SJCRH30 (cell line): ENCODE results near the gene FAM120B. TPM values are rescaled to one million over a fixed set of nuclear protein-coding genes. Genes with fewer than 3 reads are reported as not detected.
"Not testable (repeated sequence)": the region's sequence is repeated elsewhere in the genome, so short reads cannot be mapped to it uniquely, and the experiment has no call there.

Experiments used
- DNase-seq, 2 experiments: peaks; one replicate each; pipeline ENCODE4 v3.0.0-alpha.2; 2015 to 2020
- H3K27ac ChIP-seq: fragments of 250-450 bp; sonication (Bioruptor Pico); 2 replicates; pipeline ENCODE4 v1.5.1; 2020; ENCODE audit warnings: mild to moderate bottlenecking, moderate library complexity
- H3K27me3 ChIP-seq: fragments of 250-450 bp; sonication (Bioruptor Pico); 2 replicates; pipeline ENCODE4 v1.5.1; 2020; ENCODE audit warnings: mild to moderate bottlenecking, moderate library complexity
- H3K36me3 ChIP-seq: fragments of 250-450 bp; sonication (Bioruptor Pico); 2 replicates; pipeline ENCODE4 v1.5.1; 2020; ENCODE audit warnings: mild to moderate bottlenecking, moderate library complexity
- H3K4me1 ChIP-seq: fragments of 250-450 bp; sonication (Bioruptor Pico); 2 replicates; pipeline ENCODE4 v1.5.1; 2020; ENCODE audit warnings: mild to moderate bottlenecking, moderate library complexity
- H3K4me3 ChIP-seq: fragments of 250-450 bp; sonication (Bioruptor Pico); 2 replicates; pipeline ENCODE4 v1.5.1; 2020; ENCODE audit warnings: mild to moderate bottlenecking, moderate library complexity
- H3K9me3 ChIP-seq: fragments of 250-450 bp; sonication (Bioruptor Pico); replicated peaks from 2 replicates; pipeline ENCODE4 v1.5.1; 2020; ENCODE audit warnings: mild to moderate bottlenecking, moderate library complexity
- total RNA-seq: library from RNA; depleted of rRNA; stranded (reverse); fragments of >200 nt; shearing (Covaris generic); gene quantifications from 2 replicates; pipeline ENCODE4 v1.2.3, GENCODE V29; 2014; rRNA removed

The FAM120B gene, protein sequence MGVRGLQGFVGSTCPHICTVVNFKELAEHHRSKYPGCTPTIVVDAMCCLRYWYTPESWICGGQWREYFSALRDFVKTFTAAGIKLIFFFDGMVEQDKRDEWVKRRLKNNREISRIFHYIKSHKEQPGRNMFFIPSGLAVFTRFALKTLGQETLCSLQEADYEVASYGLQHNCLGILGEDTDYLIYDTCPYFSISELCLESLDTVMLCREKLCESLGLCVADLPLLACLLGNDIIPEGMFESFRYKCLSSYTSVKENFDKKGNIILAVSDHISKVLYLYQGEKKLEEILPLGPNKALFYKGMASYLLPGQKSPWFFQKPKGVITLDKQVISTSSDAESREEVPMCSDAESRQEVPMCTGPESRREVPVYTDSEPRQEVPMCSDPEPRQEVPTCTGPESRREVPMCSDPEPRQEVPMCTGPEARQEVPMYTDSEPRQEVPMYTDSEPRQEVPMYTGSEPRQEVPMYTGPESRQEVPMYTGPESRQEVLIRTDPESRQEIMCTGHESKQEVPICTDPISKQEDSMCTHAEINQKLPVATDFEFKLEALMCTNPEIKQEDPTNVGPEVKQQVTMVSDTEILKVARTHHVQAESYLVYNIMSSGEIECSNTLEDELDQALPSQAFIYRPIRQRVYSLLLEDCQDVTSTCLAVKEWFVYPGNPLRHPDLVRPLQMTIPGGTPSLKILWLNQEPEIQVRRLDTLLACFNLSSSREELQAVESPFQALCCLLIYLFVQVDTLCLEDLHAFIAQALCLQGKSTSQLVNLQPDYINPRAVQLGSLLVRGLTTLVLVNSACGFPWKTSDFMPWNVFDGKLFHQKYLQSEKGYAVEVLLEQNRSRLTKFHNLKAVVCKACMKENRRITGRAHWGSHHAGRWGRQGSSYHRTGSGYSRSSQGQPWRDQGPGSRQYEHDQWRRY
- total RNA-seq, result 19.6 and 21.4 TPM in 2 replicates

DNA sequence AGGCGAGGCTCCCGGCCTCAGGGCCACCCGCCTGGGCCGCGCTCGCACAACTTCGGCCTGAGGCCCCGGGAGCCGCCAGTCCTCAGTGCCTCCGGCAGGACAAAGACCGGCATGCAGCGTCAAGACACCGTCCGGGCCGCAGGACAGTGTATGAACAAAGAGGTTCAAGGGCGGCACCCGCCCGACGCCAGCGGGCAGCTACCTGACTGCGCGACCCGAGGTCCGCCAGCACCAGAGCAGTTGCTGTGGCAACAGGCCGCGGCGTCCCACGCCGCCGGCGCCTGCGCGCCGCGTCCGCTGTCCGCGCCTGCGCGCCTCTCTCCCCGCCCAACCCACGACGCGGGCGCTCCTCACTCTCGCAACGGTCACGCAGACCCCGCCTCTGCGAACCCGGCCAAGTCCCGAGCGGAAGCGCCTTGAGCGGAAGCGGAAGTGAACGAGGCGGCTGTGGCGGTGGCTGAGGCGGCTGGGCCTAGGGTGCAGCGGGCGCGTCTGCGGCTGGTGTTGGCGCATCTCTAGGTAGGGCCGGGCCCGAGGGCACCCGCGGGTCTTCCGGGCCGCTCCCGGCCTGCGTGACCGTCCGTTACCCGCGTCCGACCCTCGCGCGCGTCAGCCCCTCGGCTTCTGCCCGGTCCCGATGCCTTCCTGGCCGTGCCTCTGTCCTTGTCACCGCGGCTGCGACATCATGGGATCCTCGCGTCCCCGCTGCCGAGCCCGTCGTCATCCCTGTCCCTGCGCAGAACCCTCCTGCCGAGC, at the start of gene FAM120B:
Gene FAM120B, plus strand, starts transcription at position 435 of the 756 bp plus-strand sequence. CDS start 10,633 bp downstream, outside the sequence.
- no peaks in the 10 kb centered on the region for H3K9me3 ChIP-seq
- DNase-seq, result peak; percentile 95
- no peaks in the 10 kb centered on the region; the same call in 1 of the 2 replicates for H3K36me3 ChIP-seq
- no peaks in the 10 kb centered on the region; the same call in 1 of the 2 replicates for H3K4me1 ChIP-seq
- peak within 1 kb of the TSS; percentile 62 for H3K27ac ChIP-seq
- H3K27me3 ChIP-seq, result no peaks in the 10 kb centered on the region
- peak within 1 kb of the TSS; percentile 83 for H3K4me3 ChIP-seq

DNA sequence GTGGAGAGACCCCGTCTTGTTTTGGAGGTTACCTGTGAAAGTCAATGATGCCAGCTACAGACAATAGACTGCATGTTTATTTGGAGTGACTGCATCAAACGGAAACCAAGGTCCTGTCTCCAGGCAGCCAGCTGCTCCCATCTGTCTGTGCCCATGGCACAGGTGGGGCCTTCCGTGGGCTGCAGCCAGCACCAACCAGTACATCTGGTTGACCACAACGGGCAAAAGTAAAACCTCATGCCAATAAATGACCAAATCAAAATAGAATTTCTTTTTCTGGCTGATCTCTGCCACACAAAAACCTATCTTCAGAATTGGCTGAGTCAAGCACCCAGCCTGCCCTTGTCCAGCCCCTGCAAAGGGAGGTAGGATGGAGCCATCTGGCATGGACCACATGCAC, 49.2 kb upstream of the FAM120B start:
- H3K27me3 ChIP-seq, result no peaks in the 10 kb centered on the region
- H3K27ac ChIP-seq, result peak overlapping the region; percentile 17
- H3K9me3 ChIP-seq, result no peaks in the 10 kb centered on the region
- H3K4me1 ChIP-seq, result peaks cover 17% of the 10 kb centered on the region
- DNase-seq, result peak; percentile 62 to 72
- no peak overlapping the region for H3K4me3 ChIP-seq
- no peaks in the 10 kb centered on the region for H3K36me3 ChIP-seq

DNA sequence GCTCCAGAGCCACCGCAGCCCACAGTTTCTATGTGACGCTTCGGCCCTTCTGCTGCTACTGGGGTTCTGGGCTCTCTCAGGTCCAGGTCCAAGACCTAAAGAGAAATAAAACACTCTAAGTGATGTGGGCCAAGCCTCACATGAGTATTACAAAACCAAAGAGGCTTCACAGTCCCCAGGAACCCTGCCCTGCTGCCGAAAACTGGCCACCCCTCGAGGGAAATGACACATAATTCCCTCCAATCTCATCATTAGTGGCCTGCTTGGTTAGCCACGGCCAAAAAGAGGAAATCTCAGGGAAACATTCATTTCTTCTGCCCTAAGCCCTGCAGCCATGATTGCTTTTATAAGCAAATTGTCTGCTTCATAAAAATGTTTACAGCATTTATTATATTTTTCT, 48.2 kb upstream of the FAM120B start:
- H3K9me3 ChIP-seq, result no peaks in the 10 kb centered on the region
- H3K27me3 ChIP-seq, result no peaks in the 10 kb centered on the region
- no peaks in the 10 kb centered on the region for H3K36me3 ChIP-seq
- no peak overlapping the region for H3K4me3 ChIP-seq
- no peak for DNase-seq
- peaks cover 11% of the 10 kb centered on the region for H3K4me1 ChIP-seq
- no peak overlapping the region for H3K27ac ChIP-seq

DNA sequence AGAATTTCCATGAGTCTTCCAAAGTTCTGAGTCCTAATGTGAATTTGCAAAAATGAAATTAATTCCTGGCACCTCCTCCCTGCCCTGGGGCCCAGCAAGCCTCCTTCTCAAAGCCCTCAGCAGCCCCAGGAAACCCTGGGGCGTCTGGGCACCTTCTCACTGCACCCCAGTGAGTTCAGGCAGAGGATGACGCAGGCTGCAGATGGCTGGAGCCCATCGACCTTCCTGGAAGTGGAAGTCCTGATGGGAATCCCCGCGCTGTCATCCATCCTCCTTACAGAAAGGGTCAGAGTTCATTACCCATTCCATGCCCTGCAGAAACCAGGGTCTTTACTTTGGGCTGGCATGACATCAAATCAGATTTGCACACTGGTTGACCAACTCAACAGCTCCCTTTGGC, 47.3 kb upstream of the FAM120B start:
- DNase-seq, result no peak
- no peaks in the 10 kb centered on the region for H3K9me3 ChIP-seq
- peaks cover 12% of the 10 kb centered on the region for H3K4me1 ChIP-seq
- no peak overlapping the region for H3K27ac ChIP-seq
- H3K4me3 ChIP-seq, result no peak overlapping the region
- no peaks in the 10 kb centered on the region for H3K27me3 ChIP-seq
- no peaks in the 10 kb centered on the region for H3K36me3 ChIP-seq

DNA sequence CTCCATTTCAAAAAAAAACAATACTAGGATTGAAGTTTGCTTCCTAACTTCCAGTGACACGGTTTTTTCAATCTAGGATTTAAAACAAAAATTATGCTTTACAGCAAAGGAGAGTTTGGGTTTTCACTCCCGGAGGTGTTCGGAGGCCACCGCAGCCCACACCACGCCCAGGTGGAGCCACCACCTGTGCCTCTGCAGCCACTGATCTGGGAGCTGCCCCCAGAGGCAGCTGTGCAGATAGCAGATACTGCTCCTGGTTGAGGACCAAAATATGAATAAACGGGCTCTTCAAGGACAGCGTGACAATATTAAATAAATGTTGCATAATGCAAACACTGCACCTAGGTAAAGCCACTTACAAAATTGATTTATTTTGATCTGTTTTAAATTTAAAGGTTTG, 45.9 kb upstream of the FAM120B start:
- H3K4me1 ChIP-seq, result peaks cover 17% of the 10 kb centered on the region
- H3K27me3 ChIP-seq, result no peaks in the 10 kb centered on the region
- no peaks in the 10 kb centered on the region for H3K36me3 ChIP-seq

DNA sequence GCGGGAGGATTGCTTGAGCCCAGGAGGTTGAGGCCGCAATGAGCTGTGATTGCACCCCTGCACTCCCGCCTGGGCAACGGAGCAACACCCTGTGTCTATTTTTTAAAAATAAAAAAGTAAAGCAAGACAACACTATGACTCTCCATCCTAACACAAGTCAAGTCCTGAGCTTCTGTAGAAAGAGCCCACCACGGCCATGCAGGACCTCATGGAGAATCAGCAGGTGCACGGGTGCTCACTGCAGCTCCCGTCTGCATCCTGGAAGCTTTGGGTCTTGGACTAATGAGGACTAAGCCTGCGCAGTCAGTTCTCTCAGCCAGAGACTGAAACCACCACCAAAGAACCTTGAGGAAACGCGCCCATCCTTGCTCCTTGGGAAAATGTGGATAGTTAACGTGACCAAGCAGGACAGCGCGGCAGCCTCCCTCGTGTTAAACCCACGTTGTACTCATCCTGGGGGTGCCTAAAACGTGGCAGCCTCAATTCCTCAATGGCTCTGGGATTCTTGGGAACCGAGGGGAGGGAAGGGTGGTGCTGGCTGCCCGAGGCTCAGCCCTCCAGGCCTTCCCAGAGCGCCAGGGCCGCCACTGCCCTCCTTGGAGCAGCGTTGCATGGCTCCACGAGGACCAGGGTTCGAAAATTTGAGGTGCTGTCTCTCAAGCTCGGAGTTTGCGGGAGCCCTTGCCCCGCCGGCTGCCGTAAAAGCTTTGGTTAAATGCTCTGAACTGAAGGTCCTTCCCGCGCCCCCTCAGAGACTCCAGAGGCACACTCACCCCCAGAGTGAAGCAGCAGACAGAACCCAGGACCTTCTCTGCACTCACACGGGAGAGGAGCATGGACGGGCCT, 44.7 kb upstream of the FAM120B start:
- Histone ChIP-seq H3K27ac (no peak overlapping the region), H3K27me3 (no peaks in the 10 kb centered on the region), H3K4me1 (peaks cover 17% of the 10 kb centered on the region), H3K36me3 (no peaks in the 10 kb centered on the region), H3K9me3 (no peaks in the 10 kb centered on the region), H3K4me3 (no peak overlapping the region)
- DNase-seq, result no peak

More for the DNA sequence above, 45.9 kb upstream of the FAM120B start:
- DNase-seq, result no peak
- Histone ChIP-seq H3K27ac (no peak overlapping the region), H3K4me3 (no peak overlapping the region), H3K9me3 (no peaks in the 10 kb centered on the region)

DNA sequence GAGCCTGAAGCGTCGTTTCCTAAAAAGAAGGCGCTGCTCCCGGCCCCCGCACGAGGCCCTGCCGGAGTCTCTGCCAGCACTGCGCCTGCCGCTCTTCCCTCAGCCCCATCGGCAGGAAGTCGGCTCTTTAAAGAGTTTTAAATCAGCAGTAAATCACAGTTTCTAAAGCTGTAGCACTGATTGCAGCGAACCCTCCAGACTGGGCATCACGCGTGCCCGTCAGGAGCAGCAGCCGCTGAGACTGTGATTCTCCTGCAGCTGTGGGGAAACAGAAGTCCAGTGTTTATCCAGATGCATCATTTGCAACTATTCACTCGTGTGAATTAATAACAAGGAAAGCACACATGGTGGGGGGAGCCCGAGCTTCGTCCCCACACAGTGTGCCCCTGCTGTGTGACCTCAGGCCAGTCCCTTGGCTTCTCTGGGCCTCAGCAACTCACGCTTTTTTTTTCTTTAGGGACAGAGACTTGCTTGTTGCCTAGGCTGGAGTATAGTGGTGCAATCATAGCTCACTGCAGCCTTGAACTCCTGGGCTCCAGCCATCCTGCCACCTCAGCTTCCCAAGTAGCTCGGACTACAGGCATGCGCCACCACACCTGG, 44.0 kb upstream of the FAM120B start:
- Histone ChIP-seq H3K4me3 (no peak overlapping the region), H3K9me3 (no peaks in the 10 kb centered on the region), H3K36me3 (no peaks in the 10 kb centered on the region), H3K27me3 (no peaks in the 10 kb centered on the region), H3K27ac (no peak overlapping the region), H3K4me1 (peaks cover 10% of the 10 kb centered on the region)
- DNase-seq, result no peak

DNA sequence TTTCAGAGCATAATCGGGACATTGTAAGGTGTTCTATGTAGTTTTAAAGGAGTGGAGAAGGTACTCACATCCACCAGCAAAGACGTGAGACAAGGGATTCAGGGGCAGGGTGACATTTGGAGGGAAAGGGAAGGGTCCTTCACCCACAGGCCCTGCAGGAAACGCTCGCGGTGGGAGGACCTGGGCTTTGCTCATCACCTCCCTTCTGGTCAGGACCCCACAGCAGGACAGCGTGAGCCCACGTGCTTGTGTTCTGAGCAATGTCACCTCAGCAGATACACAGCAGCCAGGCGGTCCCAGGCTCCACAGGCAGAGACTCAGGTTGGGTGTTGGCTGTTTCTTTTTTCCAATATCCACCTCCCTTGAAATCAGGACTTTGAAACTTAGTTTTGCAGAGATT, 43.1 kb upstream of the FAM120B start:
- peaks cover 16% of the 10 kb centered on the region for H3K4me1 ChIP-seq
- no peaks in the 10 kb centered on the region for H3K9me3 ChIP-seq
- no peak for DNase-seq
- H3K27me3 ChIP-seq, result no peaks in the 10 kb centered on the region
- H3K27ac ChIP-seq, result no peak overlapping the region
- no peak overlapping the region for H3K4me3 ChIP-seq
- H3K36me3 ChIP-seq, result no peaks in the 10 kb centered on the region

DNA sequence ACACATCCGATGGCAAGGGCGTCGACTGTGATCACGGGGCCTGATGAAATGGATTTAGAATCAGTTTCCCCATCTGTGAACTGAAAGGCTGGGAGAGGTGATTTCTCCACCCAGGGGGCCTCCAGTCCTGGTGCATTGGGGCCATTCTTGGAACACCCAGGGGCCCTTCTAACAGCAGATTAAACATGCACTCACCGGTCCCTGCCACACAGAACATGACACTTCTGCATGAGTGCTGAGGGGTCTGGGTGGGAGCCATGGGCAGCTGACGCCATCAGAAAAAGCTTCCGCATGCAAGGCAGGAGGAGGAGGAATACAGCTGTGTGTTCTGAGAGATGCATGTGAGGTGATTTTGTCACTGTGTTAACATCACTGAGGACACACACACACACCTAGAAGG, 42.5 kb upstream of the FAM120B start:
- no peak overlapping the region for H3K27ac ChIP-seq
- peaks cover 23% of the 10 kb centered on the region for H3K4me1 ChIP-seq
- no peaks in the 10 kb centered on the region for H3K36me3 ChIP-seq
- H3K27me3 ChIP-seq, result no peaks in the 10 kb centered on the region
- no peak for DNase-seq
- no peaks in the 10 kb centered on the region for H3K9me3 ChIP-seq
- H3K4me3 ChIP-seq, result no peak overlapping the region

DNA sequence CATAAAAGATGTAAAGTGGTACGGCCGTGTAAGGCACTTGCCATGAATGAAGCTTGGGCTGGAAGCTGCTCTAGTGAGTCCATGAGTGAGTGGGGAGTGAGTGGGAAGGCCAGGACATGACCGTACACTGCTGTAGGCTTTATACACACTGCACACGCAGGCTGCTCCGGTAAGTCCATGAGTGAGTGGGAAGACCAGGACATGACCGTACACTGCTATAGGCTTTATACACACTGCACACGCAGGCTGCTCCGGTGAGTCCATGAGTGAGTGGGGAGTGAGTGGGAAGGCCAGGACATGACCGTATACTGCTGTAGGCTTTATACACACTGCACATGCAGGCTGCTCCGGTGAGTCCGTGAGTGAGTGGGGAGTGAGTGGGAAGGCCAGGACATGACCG, 41.9 kb upstream of the FAM120B start:
- not testable (repeated sequence) for H3K27ac ChIP-seq, H3K9me3 ChIP-seq, H3K4me3 ChIP-seq, H3K27me3 ChIP-seq, H3K36me3 ChIP-seq, DNase-seq
- H3K4me1 ChIP-seq, result peaks cover 28% of the 10 kb centered on the region

DNA sequence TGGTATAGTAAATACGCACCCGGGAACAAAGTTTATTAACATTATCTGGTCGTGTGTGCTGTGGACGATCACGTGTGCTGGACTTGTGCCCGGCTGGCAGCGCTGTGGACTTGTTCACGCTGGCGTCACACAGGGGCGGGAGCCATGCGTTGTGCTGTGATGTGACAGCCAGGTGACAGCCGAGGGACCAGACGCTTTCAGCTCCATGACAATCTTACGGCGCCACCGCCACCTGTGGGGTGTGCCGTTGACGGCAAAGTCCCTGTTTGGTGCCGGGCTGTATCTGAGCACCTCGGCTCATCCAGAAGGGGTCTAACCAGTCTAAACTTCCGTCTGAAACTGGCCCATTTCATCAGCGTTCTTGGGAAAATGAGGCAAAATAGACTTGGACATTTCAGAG, 40.9 kb upstream of the FAM120B start:
- Histone ChIP-seq H3K4me1 (peaks cover 36% of the 10 kb centered on the region), H3K27me3 (no peaks in the 10 kb centered on the region), H3K36me3 (no peaks in the 10 kb centered on the region), H3K27ac (peak overlapping the region; percentile 96), H3K9me3 (no peaks in the 10 kb centered on the region), H3K4me3 (peak overlapping the region; percentile 46)
- DNase-seq, result peak; percentile 69 to 73

DNA sequence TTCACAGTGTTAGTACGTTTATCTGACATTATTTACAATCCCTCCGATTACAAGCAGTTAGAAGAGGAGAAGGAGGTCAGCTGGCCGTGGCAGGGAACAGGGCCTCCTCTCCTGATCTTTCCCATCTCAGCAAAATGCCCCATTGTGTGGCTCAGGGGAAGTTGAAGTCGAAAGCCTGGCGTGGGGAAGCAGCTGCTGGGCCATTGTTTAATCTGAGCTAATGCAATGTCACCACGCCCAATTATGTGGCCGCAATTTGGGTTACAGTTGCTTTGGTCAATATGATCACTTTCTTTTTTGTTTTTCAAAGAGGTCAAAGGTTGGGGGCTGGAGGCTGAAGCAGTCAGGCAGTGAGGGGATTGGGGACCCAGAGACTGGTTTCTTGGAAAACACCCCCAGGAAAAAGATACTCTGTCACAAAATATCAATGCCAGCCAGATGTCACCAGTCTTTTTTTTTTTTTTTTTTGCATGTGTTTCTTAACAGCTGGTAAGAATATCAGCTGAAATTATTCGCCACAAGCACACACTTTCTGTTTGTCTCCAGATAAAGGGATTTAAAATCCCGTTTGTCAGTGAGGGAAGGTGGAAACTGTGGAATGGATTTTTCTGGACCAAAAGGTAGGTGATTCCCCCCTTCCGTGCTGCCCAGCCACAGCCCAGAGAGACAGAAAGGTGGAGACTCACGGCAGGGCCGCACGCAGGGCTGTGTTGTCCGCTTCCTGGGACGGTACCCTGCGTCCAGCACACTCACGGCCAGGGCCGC, 40.3 kb upstream of the FAM120B start:
- Histone ChIP-seq H3K27ac (peak overlapping the region; percentile 96), H3K4me3 (peak overlapping the region; percentile 46), H3K27me3 (no peaks in the 10 kb centered on the region), H3K9me3 (no peaks in the 10 kb centered on the region), H3K36me3 (no peaks in the 10 kb centered on the region), H3K4me1 (peaks cover 40% of the 10 kb centered on the region)
- DNase-seq, result peak; percentile 91 to 97

DNA sequence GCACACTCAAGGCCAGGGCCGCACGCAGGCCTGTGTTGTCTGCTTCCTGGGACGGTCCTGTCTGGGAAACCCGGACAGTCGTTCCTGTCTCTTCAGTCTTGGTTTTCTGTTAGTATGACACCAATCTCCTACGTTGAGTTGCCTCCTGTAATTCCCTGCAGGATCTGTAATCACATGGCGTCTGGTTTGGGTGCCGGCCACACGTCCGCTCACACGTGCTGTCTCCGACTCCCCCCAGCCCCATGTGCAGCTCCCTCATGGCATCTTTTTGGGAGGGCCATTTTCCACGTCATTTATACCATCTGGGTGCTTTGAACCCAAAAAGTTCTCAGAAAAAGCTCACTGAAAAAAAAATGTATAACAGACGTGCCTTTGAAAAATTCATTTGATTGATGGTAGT, 38.9 kb upstream of the FAM120B start:
- no peak for DNase-seq
- H3K9me3 ChIP-seq, result no peaks in the 10 kb centered on the region
- H3K27ac ChIP-seq, result no peak overlapping the region
- H3K36me3 ChIP-seq, result no peaks in the 10 kb centered on the region
- no peak overlapping the region for H3K4me3 ChIP-seq
- H3K27me3 ChIP-seq, result no peaks in the 10 kb centered on the region
- H3K4me1 ChIP-seq, result peaks cover 40% of the 10 kb centered on the region
